ENCODE measurements around the gene KRTAP5-8.
"Not testable (repeated sequence)": the region's sequence is repeated elsewhere in the genome, so short reads cannot be mapped to it uniquely, and the experiment has no call there.

Gene KRTAP5-8, protein sequence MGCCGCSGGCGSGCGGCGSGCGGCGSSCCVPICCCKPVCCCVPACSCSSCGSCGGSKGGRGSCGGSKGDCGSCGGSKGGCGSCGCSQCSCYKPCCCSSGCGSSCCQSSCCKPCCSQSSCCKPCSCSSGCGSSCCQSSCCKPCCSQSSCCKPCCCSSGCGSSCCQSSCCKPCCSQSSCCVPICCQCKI

DNA sequence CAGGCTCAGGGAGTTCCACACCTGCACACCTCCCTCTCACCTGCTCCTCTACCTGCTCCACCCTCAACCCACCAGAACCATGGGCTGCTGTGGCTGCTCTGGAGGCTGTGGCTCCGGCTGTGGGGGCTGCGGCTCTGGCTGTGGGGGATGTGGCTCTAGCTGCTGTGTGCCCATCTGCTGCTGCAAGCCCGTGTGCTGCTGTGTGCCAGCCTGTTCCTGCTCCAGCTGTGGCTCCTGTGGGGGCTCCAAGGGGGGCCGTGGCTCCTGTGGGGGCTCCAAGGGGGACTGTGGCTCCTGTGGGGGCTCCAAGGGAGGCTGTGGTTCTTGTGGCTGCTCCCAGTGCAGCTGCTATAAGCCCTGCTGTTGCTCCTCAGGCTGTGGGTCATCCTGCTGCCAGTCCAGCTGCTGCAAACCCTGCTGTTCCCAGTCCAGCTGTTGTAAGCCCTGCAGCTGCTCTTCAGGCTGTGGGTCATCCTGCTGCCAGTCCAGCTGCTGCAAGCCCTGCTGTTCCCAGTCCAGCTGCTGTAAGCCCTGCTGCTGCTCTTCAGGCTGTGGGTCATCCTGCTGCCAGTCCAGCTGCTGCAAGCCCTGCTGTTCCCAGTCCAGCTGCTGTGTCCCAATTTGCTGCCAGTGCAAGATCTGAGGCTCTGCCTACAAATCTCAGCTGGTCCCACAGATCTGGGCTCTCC lies at the start of gene KRTAP5-8:
TSS of gene KRTAP5-8 (plus strand) at position 49 of the 689 bp plus-strand sequence. CDS start at position 80, 31 bp downstream.
- DNase-seq (ENCODE audit: low read depth, low spot score): not testable (repeated sequence)

DNA sequence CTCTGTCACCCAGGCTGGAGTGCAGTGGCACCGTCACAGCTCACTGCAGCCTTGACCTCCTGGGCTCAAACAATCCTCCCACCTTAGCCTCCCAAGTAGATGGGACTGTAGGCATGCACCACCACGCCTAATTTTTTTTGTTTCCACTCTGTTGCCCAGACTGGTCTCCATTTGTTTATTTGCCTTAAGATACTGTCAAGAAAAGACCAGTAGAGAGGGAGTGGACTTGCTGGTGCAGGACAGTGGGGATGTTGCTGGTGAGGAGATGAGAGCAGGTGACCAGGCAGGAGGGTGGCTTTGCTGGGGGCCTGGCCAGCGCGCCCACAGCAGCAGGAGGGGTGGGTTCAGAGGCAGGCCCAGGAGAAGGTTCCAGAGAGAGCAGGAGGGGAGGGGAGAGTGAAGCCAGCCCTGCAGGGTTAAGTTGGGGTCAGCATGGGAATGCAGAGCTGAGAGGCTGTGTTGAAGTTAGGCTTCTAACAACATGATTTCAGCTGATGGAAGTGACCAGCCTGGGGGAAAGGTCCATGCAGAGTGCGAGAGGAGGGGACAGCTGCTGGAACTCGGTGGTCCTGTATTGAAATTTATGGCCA lies 49.0 kb upstream of the KRTAP5-8 start:
- no peak for DNase-seq (ENCODE audit: low read depth, low spot score)

DNA sequence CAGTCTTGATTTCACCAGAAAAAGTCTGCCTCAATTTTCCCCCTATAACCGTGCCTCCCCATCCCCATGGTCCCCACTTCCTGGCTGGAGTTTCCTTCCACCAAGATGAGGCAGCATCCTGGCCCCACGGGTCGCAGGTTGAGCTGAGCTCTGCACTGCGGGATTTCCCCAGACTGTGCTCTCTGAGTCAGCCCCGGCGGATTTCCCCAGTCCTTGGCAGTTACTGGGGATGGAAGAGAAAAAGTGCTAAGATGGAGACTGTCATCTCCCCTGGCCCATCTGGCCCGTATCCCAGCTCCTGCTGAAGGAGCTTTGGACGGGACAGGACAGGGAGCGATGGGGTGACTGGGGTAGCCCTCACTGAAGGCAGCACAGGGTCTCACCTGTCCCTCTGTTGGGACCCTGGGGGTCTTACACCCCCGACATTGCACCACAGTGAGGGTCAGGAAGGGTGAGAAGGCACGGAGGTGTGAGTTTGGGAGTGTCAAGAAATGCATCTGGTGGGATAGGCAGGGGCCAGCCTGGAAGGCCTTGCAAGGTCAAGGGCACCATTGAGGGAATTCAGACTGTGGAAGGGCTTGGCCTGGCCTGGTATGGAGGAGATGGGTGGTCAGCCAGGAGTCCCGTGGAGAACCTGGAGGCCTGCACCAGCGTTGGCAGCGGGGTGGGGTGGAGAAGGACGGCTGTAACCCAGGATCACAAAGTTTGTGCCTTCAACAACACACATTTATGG lies 48.3 kb upstream of the KRTAP5-8 start:
- no peak for DNase-seq (ENCODE audit: low read depth, low spot score)

DNA sequence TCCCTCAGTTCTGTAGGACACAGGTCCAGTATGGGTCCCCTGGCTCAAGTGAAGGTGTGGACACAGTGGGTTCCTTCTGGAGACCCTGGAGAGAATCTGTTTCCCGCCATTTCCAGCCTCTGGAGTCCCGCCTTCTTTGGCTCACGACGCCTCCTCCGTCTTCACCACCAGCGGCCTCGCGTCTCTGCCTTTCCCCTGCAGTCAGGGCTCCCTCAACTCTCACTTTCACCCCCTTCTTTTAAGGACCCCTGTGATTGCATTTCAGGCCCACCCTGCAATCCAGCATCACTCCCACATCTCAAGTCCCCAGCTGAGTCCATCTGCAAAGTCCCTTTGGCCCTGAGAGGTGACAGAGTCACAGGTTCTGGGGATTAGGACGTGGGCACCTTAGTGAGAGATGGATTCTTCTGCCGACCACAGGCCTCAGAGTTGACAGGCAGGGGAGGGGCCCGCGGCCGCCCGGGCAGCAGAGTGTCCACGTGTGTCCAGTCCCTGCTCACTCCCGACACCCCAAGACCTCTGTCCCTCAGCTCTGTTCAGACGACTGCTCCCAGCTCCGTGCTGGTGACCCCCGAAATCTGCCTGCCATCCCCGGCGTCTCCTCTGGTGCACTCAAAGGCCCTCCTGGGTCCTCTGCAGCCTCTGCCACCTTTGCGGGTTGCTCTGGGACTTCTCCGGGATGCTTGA lies 47.6 kb upstream of the KRTAP5-8 start:
- DNase-seq (ENCODE audit: low read depth, low spot score): no peak

DNA sequence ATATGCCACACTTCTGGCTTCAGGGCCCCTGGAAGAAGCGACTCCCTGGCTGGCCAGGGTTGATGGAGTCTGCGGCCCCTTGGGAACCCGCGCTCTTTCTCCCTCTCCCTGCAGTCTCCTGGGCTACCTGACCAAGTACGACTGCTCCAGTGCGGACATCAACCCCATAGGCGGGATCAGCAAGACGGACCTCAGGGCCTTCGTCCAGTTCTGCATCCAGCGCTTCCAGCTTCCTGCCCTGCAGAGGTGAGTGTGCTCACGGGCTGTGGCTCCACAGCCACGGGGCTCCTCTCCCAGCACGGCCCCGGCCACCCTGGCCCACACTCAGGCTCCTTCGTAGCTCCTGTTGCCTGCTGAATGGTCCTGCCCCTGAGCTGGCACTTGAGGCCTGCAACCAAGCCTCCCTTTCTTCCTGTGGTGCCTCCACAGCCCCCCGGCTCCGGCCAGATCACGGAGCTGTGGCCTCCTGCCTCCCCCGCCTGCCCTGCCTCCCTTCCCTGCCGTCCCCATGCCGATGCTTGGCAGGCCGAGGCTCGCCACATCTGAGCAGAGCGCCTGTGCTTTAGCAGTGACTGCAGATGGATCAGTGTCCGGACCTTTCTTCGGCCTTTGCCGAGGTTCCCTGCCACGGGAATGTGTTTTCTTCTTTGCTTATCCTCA lies 47.0 kb upstream of the KRTAP5-8 start:
- no peak for DNase-seq (ENCODE audit: low read depth, low spot score)

DNA sequence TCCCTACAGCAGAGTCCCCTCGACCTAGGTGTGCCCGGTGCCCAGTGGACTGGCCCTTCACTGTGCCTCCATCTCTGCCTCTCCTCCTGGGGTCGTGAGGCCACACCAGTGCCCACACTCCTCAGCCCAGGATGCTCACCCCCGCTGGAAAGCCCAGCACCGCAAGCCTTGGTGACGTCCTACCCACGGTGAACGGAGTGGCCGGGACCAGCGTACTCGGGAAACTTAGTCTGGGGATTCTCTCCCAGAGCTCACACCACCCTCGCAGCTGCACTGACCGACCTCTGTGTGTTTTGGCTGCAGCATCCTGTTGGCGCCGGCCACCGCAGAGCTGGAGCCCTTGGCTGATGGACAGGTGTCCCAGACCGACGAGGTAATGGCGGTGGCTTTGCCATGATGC lies 46.3 kb upstream of the KRTAP5-8 start:
- no peak for DNase-seq (ENCODE audit: low read depth, low spot score)

DNA sequence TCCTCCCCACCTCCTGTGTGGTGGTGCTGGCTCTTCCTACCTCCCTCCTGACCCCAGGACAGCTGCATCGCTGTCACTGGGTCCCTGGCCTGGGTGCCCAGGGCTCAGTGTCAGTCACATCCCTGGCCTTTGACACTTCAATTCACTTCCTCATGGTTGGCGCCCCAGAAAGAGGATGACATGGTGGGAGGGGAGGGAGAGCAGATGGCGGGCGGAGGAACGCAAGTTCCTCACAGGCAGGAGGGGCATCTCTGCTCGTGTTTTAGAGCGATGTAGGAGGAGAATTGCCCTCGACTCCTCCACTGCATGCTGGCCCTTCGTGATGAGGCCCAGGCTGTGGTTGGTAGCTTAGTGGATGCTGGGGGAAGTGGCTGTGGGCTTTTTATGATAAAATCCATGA lies 45.9 kb upstream of the KRTAP5-8 start:
- DNase-seq (ENCODE audit: low read depth, low spot score): no peak

DNA sequence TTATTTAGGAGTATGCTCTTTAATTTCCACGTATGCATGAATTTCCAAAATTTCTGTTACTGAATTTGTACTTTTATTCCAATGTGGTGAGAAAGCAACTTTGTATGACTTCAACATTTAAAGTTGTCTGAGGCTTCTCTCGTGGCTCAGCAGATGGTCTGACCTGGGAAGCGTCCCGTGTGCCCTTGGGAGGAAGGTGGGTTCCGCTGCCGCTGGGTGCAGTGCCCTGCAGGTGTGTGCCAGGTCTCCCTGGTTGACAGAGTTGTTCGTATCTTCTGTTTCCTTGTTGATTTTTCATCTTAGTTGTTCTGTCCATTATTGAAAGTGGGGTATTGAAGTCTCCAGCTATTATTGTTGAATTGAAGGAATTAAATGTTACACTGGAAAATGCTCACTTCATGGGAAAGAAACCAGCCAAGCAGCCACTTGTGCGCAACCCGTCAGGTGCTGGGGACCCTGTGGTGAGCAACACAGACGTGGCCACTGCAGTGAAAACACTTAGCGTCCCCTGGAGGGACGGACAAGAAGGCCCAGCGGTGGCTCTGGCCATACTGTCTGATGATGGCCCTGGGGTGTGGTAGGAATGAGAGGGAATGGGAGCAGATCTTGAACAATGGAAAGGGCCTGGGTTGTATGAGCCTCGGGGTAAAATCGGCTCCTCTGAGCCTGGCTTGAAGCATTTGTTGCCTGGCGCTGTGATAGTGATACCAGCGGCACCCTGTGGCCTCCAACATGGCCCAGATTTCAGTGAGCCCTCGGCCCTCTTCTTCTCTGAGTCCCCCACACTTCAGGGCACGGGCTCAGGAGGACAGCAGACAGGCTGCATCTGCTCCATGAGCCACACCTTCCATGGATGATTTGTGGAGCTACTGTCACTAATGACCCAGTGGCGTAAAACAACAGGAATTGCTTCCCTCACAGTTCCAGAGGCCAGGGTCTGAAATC lies 42.3 kb upstream of the KRTAP5-8 start:
- peak; percentile 50 for DNase-seq (ENCODE audit: low read depth, low spot score)

DNA sequence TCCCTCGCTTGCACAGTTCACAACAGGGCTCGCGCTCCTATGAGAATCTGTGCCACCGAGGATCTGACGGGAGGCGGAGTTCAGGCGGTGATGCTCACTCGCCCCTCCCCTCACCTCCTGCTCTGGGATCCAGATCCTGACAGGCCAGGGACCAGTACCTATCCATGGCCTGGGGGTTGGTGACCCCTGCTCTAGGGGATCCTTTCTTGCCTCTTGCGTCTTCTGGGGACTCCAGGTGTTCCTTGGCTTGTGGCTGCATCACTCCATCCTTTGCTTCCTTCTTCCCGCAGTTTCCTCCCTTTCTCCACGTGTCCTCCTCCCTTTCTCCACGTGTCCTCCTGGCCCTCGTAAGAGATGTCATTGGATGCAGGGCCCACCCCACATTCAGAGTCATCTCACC lies 41.4 kb upstream of the KRTAP5-8 start:
- DNase-seq (ENCODE audit: low read depth, low spot score): no peak

DNA sequence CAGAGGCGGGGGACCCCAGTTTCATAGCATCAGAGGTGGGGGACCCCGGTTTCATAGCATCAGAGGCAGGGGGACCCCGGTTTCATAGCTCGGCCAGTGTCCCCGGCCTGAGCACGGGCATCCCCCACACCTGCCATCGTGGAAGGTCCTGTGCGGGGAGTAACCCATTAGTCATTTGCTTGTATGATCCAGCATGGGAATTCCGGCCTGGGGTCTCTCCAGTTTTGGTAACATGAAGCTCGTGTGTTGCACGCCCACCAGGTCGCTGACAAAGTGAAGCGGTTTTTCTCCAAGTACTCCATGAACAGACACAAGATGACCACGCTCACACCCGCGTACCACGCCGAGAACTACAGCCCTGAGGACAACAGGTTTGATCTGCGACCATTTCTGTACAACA lies 39.7 kb upstream of the KRTAP5-8 start:
- DNase-seq (ENCODE audit: low read depth, low spot score): no peak

DNA sequence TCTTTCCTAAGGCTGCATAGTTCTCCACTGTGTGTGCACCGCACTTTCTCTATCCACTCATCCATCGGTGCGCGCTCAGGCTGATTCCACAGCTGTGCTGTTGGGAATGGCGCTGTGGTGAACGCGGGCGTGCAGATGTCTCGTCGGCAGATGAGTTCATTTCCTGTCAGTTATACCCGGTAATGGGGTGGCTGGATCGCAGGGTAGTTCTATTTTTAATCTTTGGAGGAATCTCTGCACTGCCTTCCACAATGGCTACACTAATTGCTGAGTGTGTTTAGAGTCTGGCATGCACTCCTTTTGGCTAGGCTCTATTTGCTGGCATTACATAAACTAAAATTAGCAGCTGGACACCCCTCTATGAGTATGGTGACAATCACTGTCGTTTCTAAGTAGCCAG lies 38.7 kb upstream of the KRTAP5-8 start:
- DNase-seq (ENCODE audit: low read depth, low spot score): no peak

DNA sequence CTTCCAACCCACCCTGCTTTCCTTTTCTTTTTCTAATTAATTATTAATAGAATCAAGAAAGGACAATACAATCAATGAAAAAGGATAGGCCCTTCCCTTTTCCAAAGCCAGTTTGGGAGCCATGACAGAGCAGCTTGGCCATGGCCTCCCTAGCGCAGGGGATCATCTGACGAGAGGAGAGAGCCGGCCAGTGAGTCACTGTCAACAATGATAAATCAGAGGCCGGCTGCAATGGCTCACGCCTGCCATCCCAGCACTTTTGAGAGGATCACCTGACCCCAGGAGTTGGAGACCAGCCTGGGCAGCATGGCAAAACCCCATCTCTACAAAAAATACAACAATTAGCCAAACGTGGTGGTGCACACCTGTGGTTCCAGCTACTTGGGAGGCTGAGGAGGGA lies 38.3 kb upstream of the KRTAP5-8 start:
- DNase-seq (ENCODE audit: low read depth, low spot score): no peak

DNA sequence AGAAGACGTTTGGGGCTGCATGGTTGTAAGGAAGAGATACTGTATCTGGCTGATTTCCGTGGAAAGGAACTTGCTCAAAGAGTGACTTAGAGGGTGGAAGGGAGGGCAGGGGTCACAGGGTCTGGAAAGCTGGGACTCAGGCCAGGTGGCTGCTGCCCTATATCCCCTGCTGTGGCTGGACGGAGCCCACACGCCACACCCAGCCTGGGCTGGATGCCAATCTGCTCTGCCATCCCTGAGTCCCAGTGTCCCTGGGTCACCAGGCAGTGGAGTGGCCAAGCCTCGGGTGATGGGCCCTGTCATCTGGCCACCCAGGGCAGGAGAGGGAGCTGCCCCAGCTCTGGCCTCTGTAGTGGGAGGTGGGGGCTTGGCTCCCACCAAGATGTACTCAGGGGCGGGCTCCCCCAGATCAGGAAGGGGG lies 37.2 kb upstream of the KRTAP5-8 start:
- no peak for DNase-seq (ENCODE audit: low read depth, low spot score)

DNA sequence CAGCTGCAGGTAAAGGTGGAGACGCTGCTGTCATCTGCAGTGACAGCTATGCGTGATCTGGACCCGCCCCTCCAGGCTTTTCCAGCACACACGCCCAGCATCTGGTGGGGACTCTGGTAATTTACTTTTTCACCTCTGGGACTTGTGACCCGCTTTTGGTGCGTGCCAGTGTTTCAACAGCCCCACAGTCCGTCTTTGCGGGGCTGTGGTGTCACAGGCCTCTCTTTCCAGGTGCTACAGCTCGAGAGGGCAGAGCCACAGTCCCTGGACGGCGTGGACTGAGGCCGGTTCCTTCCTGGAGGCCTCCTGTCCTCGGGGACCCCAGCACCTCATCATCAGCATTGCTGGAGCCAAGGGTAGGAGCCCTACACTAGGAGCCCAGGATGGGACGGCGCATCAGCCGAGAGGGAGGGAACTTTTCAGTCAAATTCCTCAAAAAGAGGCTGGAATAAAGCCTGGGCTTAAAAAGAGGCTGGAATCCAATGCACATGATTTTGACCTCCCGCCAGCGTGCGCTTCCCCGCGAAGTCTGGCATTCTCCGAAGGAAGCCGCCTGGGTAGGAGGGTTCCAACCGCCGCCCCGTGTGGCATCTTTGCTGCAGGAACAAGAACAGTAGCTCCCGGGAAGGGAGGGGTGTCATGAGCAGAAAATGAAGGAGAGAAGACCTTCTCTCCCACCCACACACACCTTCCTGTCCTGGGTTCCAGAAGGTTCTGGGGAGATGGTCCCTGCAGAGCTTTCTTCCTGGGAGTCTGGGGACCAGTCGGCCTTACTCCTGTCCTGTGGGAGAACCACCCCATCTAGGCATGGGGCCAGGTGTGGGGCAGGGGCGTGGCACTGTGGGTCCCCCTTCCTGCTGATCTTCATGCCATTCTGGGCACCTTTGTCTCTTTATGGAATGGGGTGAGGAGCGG lies 36.5 kb upstream of the KRTAP5-8 start:
- DNase-seq (ENCODE audit: low read depth, low spot score): no peak

DNA sequence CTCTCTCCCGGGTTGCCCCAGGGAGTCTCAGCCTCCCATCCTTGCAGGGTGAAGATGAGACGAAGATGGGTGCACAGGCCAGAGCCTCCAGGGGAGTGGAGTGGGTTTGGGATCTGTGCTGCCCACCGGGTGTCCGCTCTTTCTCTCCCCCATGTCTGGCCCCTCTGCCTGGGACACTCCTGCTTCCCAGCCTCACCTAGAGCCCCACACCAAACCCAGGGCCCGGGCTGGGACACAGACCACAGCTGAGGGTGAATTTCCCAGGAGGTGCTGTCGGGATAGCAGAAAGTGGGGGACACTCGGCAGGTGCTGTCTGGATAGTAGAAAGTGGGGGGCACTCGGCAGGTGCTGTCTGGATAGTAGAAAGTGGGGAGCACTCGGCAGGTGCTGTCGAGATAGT lies 35.8 kb upstream of the KRTAP5-8 start:
- DNase-seq (ENCODE audit: low read depth, low spot score): no peak

DNA sequence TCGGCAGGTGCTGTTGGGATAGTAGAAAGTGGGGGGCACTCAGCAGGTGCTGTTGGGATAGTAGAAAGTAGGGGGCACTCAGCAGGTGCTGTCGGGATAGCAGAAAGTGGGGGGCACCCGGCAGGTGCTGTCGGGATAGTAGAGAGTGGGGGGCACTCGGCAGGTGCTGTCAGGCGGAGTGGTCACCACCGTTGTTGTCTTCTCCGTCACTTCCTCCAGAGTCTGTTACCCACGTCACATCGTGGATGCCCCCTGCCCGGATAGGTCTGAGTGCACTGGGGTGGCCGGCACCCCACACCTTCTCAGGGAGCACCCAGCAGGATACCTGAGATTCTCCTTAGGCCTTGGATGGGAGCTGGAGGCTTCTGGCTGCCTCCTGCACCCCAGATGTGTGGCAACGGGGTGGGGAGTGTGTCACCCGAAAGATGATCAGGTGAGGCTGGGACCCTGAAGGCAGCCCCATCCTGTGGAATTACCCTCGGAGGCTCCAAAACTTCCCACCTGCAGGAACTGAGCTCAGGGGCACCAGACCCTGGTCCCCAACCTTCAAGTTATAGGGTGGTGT lies 34.9 kb upstream of the KRTAP5-8 start:
- no peak for DNase-seq (ENCODE audit: low read depth, low spot score)

DNA sequence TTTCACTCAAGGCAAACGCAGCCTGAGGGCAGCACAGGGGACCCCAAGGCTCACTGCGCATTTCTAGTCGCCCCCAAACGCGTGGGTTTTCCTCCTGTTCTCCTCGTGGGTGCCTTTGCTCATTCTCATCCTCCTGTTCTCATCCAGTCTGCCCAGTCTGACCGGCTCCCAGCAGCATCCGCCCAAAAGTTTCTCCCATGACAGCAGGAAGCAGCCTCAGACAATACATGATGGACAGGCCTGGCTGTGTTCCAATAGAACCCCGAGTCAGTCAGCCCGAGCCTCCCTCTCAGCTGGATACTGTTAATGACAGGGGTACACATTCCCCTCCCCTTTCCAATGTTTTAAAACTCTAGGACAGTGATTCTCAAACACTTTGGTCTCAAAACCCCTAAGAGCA lies 33.3 kb upstream of the KRTAP5-8 start:
- DNase-seq (ENCODE audit: low read depth, low spot score): peak; percentile 53

DNA sequence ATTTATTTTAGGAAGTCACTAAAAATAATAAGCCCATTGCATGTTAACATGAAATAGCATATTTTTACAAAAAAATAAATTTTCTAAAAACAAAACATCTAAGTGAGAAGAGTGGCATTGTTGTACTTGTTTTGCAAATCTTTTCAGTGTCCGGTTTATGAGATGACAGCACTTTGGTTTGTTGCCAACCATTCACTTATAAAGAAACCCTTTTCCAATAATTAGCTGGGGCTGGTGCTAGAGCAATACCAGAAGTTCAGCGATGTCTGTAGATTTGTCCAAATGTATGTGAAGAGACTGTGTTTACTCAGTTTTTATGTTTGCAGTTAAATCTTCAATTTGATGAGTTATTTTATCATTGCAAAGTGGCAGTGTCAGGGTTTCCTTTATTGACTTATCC lies 32.8 kb upstream of the KRTAP5-8 start:
- DNase-seq (ENCODE audit: low read depth, low spot score): no peak

DNA sequence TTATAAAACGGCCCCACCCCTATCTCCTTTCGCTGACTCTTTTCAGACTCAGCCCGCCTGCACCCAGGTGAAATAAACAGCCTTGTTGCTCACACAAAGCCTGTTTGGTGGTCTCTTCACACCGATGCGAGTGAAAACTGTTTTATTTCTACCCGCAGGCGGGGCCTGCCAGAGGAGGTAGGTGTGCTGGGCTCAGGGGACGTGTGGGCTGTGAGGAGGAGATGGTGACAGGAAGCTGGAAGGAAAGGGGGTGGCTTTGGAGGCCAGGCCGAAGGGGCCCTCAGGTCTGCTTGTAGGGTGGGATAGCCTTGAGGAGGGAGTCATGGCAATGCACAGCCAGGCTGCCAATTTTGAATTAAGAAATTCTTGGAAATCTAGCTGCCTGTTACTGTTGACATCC lies 32.0 kb upstream of the KRTAP5-8 start:
- peak; percentile 49 for DNase-seq (ENCODE audit: low read depth, low spot score)

Data from ELF-1 (cell line).